H1 (cell line): ENCODE data around the gene TXNDC11. TPM values are rescaled to one million over a fixed set of nuclear protein-coding genes. Genes with fewer than 3 reads are reported as not detected.

Experiments used
- CTCF ChIA-PET: fragments of 300-600 bp; sonication (Branson Sonifier 250); formaldehyde crosslinking; loops from one replicate; lab custom pipeline; 2021; ENCODE audit not compliant: partially characterized antibody; lab: Charles Lee
- POLR2A ChIA-PET: fragments of 300-600 bp; sonication (Branson Sonifier 250); formaldehyde crosslinking; loops from one replicate; lab custom pipeline; 2021; ENCODE audit warnings: inconsistent platforms; ENCODE audit not compliant: partially characterized antibody; lab: Charles Lee
- DNase-seq, 2 experiments: peaks; one replicate each; pipeline versions ENCODE4 v3.0.0 to v3.0.0-alpha.2; 2010 to 2022; ENCODE audit warnings: low spot score in 2 of 2, low read depth in 1 of 2, mixed read lengths in 1 of 2
- FAIRE-seq: peaks from 2 replicates; lab custom pipeline; 2011; peaks lifted over from hg19 to GRCh38; lab: Jason Lieb, UNC
- H2AFZ ChIP-seq: 2 replicates; pipeline ENCODE4 v1.8.1; 2012; ENCODE audit warnings: low read length, inconsistent platforms
- H2AK5ac ChIP-seq: 2 replicates; pipeline ENCODE4 v1.6.1; 2013; ENCODE audit warnings: low read depth, low read length
- H2BK120ac ChIP-seq: replicated peaks from 2 replicates; pipeline ENCODE3; 2013; ENCODE audit warnings: low read depth, low read length, inconsistent platforms
- H2BK12ac ChIP-seq: 2 replicates; pipeline ENCODE4 v1.6.1; 2013; ENCODE audit warnings: low read depth, low read length
- H2BK15ac ChIP-seq: 2 replicates; pipeline ENCODE4 v1.6.1; 2013; ENCODE audit warnings: low read length
- H2BK20ac ChIP-seq: 2 replicates; pipeline ENCODE4 v1.6.1; 2013; ENCODE audit warnings: low read length
- H2BK5ac ChIP-seq: 2 replicates; pipeline ENCODE4 v1.6.1; 2013; ENCODE audit warnings: low read depth, low read length
- H3K14ac ChIP-seq: 2 replicates; pipeline ENCODE4 v1.6.1; 2013; ENCODE audit warnings: inconsistent platforms; ENCODE audit not compliant: insufficient read length
- H3K18ac ChIP-seq: 2 replicates; pipeline ENCODE4 v1.6.1; 2013; ENCODE audit warnings: low read length; ENCODE audit errors: extremely low read depth
- H3K23ac ChIP-seq: 2 replicates; pipeline ENCODE4 v1.6.1; 2013; ENCODE audit warnings: inconsistent platforms; ENCODE audit not compliant: insufficient read length
- H3K23me2 ChIP-seq: 2 replicates; pipeline ENCODE4 v1.6.1; 2013; ENCODE audit warnings: low read depth, low read length
- H3K27ac ChIP-seq: 2 replicates; pipeline ENCODE4 v1.6.1; 2011; ENCODE audit warnings: low read depth, low read length, inconsistent platforms
- H3K27me3 ChIP-seq, 4 experiments: replicated peaks in 1 of 4; 1 replicate in 1 of 4; 2 replicates in 3 of 4; pipeline versions ENCODE4 v1.6.1 to v1.8.1; 2011 to 2013; ENCODE audit warnings: low read length in 3 of 4, mild to moderate bottlenecking in 3 of 4, inconsistent platforms in 2 of 4, mixed read lengths in 2 of 4, moderate library complexity in 1 of 4; ENCODE audit not compliant: control insufficient read depth in 3 of 4, insufficient read depth in 3 of 4; ENCODE audit errors: extremely low read depth in 1 of 4
- H3K36me3 ChIP-seq, 4 experiments: 2 replicates each; pipeline versions ENCODE4 v1.6.1 to v1.8.1; 2011 to 2013; ENCODE audit warnings: mild to moderate bottlenecking in 4 of 4, low read length in 3 of 4, moderate library complexity in 2 of 4, control low read depth in 1 of 4, inconsistent platforms in 1 of 4; ENCODE audit not compliant: insufficient read depth in 4 of 4, control insufficient read depth in 2 of 4
- H3K4ac ChIP-seq: replicated peaks from 2 replicates; pipeline ENCODE3; 2013; ENCODE audit warnings: low read length, low read depth, mixed read lengths, inconsistent platforms; ENCODE audit not compliant: insufficient read length
- H3K4me1 ChIP-seq, 4 experiments: replicated peaks in 1 of 4; 1 replicate in 1 of 4; 2 replicates in 3 of 4; pipeline versions ENCODE4 v1.6.1 to v1.8.1; 2011 to 2013; ENCODE audit warnings: low read length in 3 of 4, inconsistent platforms in 2 of 4, mixed read lengths in 1 of 4; ENCODE audit not compliant: insufficient read depth in 4 of 4, control insufficient read depth in 3 of 4
- H3K4me2 ChIP-seq, 2 experiments: 2 replicates each; pipeline versions ENCODE4 v1.6.1 to v1.8.1; 2011 to 2013; ENCODE audit warnings: low read depth in 2 of 2, low read length in 2 of 2, control low read depth in 1 of 2, inconsistent platforms in 1 of 2, mild to moderate bottlenecking in 1 of 2; ENCODE audit not compliant: insufficient read depth in 1 of 2
- H3K4me3 ChIP-seq, 4 experiments: fragments of 200-600, 300-600 bp in 1 of 4; sonication (generic), shearing (Covaris generic), sonication (Bioruptor Twin) in 1 of 4; 2 replicates each; pipeline versions ENCODE4 v1.5.1 to v1.8.1; 2011 to 2016; ENCODE audit warnings: low read length in 4 of 4, low read depth in 3 of 4, control low read depth in 2 of 4, inconsistent platforms in 2 of 4, mild to moderate bottlenecking in 2 of 4, mixed read lengths in 1 of 4, moderate library complexity in 1 of 4; ENCODE audit not compliant: insufficient read depth in 2 of 4; ENCODE audit errors: extremely low read depth in 1 of 4
- H3K56ac ChIP-seq: replicated peaks from 2 replicates; pipeline ENCODE3; 2013; ENCODE audit warnings: low read depth, mild to moderate bottlenecking, mixed read lengths, low read length, inconsistent platforms; ENCODE audit not compliant: insufficient read length
- H3K79me1 ChIP-seq: 2 replicates; pipeline ENCODE4 v1.6.1; 2013; ENCODE audit warnings: low read depth, low read length, control low read depth
- H3K79me2 ChIP-seq, 2 experiments: 2 replicates each; pipeline versions ENCODE4 v1.6.1 to v1.8.1; 2012 to 2013; ENCODE audit warnings: low read length in 2 of 2, mild to moderate bottlenecking in 2 of 2, inconsistent platforms in 1 of 2; ENCODE audit not compliant: insufficient read depth in 2 of 2, control insufficient read depth in 1 of 2
- H3K9ac ChIP-seq, 4 experiments: replicated peaks in 1 of 4; 1 replicate in 1 of 4; 2 replicates in 3 of 4; pipeline versions ENCODE4 v1.6.1 to v1.8.1; 2011 to 2013; ENCODE audit warnings: low read depth in 3 of 4, low read length in 3 of 4, control low read depth in 2 of 4, mild to moderate bottlenecking in 2 of 4, moderate library complexity in 2 of 4, inconsistent platforms in 1 of 4; ENCODE audit errors: extremely low read depth in 1 of 4
- H3K9me3 ChIP-seq, 2 experiments: 2 replicates each; pipeline versions ENCODE4 v1.6.1 to v1.8.1; 2012 to 2013; ENCODE audit warnings: mild to moderate bottlenecking in 2 of 2, moderate library complexity in 2 of 2, control low read depth in 1 of 2, inconsistent platforms in 1 of 2, low read depth in 1 of 2, low read length in 1 of 2, mixed read lengths in 1 of 2; ENCODE audit not compliant: insufficient read depth in 2 of 2
- H4K20me1 ChIP-seq, 2 experiments: replicated peaks in 1 of 2; 2 replicates each; pipeline versions ENCODE3 to v1.8.1; 2011 to 2013; ENCODE audit warnings: inconsistent platforms in 2 of 2, low read length in 2 of 2, mild to moderate bottlenecking in 1 of 2; ENCODE audit not compliant: insufficient read depth in 2 of 2, control insufficient read depth in 1 of 2
- H4K5ac ChIP-seq: 2 replicates; pipeline ENCODE4 v1.6.1; 2013; ENCODE audit warnings: low read length, low read depth, mixed read lengths, inconsistent platforms; ENCODE audit not compliant: insufficient read length
- H4K8ac ChIP-seq: 2 replicates; pipeline ENCODE4 v1.8.0; 2013; ENCODE audit warnings: mild to moderate bottlenecking, moderate library complexity, low read length, inconsistent platforms; ENCODE audit not compliant: insufficient read depth; ENCODE audit errors: extremely low read depth
- H4K91ac ChIP-seq: replicated peaks from 2 replicates; pipeline ENCODE3; 2013; ENCODE audit warnings: low read length, mixed read lengths, inconsistent platforms; ENCODE audit not compliant: insufficient read length
- CBX5 ChIP-seq: fragments of 300-800, 300-1000 bp; sonication (generic); IDR thresholded peaks from 2 replicates; pipeline ENCODE4 v1.7.1; 2016; ENCODE audit warnings: antibody characterized with exemption, low read length, low read depth
- CEBPB ChIP-seq: IDR thresholded peaks from 2 replicates; pipeline ENCODE4 v1.6.1; 2012; ENCODE audit warnings: low read depth, low read length
- CHD1 ChIP-seq: IDR thresholded peaks from 2 replicates; pipeline ENCODE4 v1.6.1; 2012; ENCODE audit warnings: low read depth, low read length, improper control_type of control experiment
- GTF2F1 ChIP-seq: IDR thresholded peaks from 2 replicates; pipeline ENCODE4 v1.6.1; 2012; ENCODE audit warnings: low read depth, low read length, improper control_type of control experiment, borderline replicate concordance
- JUN ChIP-seq: IDR thresholded peaks from 2 replicates; pipeline ENCODE4 v1.6.1; 2011; ENCODE audit warnings: low read depth, mild to moderate bottlenecking, improper control_type of control experiment, low read length
- JUND ChIP-seq: IDR thresholded peaks from 2 replicates; pipeline ENCODE4 v1.6.1; 2011; ENCODE audit warnings: mild to moderate bottlenecking, improper control_type of control experiment, low read length
- KDM1A ChIP-seq: fragments of 200-600, 300-600 bp; sonication (generic); IDR thresholded peaks from 2 replicates; pipeline ENCODE4 v1.7.1; 2016; ENCODE audit warnings: mild to moderate bottlenecking, low read length, borderline replicate concordance
- SIRT6 ChIP-seq: IDR thresholded peaks from one replicate; pipeline ENCODE4 v1.7.1; 2012; ENCODE audit warnings: low read length, inconsistent platforms
- SP4 ChIP-seq: IDR thresholded peaks from 2 replicates; pipeline ENCODE4 v1.6.1; 2012; ENCODE audit warnings: low read length, inconsistent platforms
- WGBS, 2 experiments: shearing (Covaris generic) in 1 of 2; methylation state at CpG; one replicate each; pipeline versions ENCODE4 v1.1.6 to v1.1.7; 2013 to 2015; ENCODE audit warnings: low lambda C conversion rate in 2 of 2, mixed read lengths in 2 of 2, inconsistent platforms in 1 of 2, low coverage in 1 of 2, missing lambda C conversion rate in 1 of 2; ENCODE audit not compliant: insufficient replicate concordance in 2 of 2, insufficient coverage in 1 of 2, insufficient read length in 1 of 2; ENCODE audit errors: extremely low coverage in 1 of 2, missing lambda C conversion rate in 1 of 2; 5-methylcytosine and 5-hydroxymethylcytosine counted together
- polyA plus RNA-seq, 7 experiments: library from polyadenylated mRNA; depleted of rRNA in 3 of 7; stranded (reverse) in 5 of 7; unstranded in 2 of 7; fragments of >200 nt in 5 of 7; fragments of 200-250 nt in 2 of 7; gene quantifications; 1 replicate in 5 of 7; 2 replicates in 1 of 7; 4 replicates in 1 of 7; pipeline versions ENCODE4 v1.2.1 to v1.2.3, GENCODE V29; 2011 to 2013; ENCODE audit warnings: missing spikeins in 2 of 7, mixed read lengths in 2 of 7
- total RNA-seq: library from RNA; stranded (reverse); fragmentation: NEBNext Ultra II Directional; extraction: Animal tissue kit (Norgen Biotek cat#: 25700); gene quantifications from 2 replicates; pipeline ENCODE4 v1.2.1, GENCODE V29; 2021
- TF ChIP-seq, protein P1 (sequence below): IDR thresholded peaks from 2 replicates; pipeline ENCODE4 v1.6.1; 2012; ENCODE audit warnings: inconsistent platforms
- TF ChIP-seq, protein P2 (sequence below), 3 experiments: IDR thresholded peaks; 1 replicate in 2 of 3; 2 replicates in 1 of 3; pipeline versions ENCODE4 v1.5.1 to v1.6.1; 2011; ENCODE audit warnings: low read length in 3 of 3, mild to moderate bottlenecking in 3 of 3, inconsistent platforms in 2 of 3, low read depth in 1 of 3, moderate library complexity in 1 of 3; ENCODE audit not compliant: insufficient read depth in 1 of 3; ENCODE audit errors: control extremely low read depth in 1 of 3

The TXNDC11 gene
- total and polyA plus RNA-seq, 2 of the 8 experiments (the other 6 are each of a cell fraction or from before 2014, with no cell fraction given) = 13.5 to 13.8 TPM

DNA sequence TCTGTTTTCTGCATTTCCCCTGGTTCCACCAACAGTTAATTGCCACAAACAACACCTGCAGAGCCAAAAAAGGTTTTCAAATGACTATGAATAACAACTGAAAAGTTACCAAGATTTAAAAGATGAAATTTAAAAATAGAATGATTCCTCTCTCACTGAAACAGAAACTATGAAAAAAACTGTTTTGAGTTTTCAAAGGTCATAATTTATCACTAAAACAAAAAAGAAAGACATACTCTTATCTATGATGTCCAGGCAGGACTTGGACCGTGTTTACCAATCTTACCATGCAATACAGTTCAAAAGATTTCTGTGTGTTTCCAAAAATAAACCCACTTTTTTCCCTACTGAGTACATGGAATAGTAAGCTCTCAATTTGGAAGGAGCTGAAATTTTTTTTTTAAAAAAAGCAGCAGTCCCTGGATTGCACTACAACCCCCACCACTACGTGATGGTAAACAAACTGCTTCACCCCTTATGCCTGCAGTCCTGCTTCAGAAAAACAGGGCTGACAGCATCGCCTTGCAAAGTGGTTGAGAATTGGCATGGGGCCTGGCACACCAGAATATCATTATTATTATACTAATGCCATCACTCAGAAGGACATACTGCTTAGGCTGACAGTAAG lies 8.5 kb downstream of the TXNDC11 start:
- Histone ChIP-seq H3K14ac (no peak overlapping the region), H3K79me2 (peaks cover 0 to 13% of the 10 kb centered on the region in 2 experiments; a peak in 2 of 4 replicates)
- CTCF ChIA-PET = interaction anchor here (0.7 to 1.2 kb wide), 2 partner anchors 14 to 17 kb away, joined by 3 read pairs; no protein-coding TSS in a partner anchor
- TF ChIP-seq JUN = no peak
- TF ChIP-seq CEBPB = no peak
- no peak for TF ChIP-seq CHD1
- TF ChIP-seq GTF2F1 = no peak
- TF ChIP-seq SIRT6 = no peak
- no peak for TF ChIP-seq SP4
- TF ChIP-seq KDM1A = no peak
- TF ChIP-seq CBX5 = no peak
- TF ChIP-seq, protein P1, sequence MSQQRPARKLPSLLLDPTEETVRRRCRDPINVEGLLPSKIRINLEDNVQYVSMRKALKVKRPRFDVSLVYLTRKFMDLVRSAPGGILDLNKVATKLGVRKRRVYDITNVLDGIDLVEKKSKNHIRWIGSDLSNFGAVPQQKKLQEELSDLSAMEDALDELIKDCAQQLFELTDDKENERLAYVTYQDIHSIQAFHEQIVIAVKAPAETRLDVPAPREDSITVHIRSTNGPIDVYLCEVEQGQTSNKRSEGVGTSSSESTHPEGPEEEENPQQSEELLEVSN = no peak
- TF ChIP-seq, protein P2, sequence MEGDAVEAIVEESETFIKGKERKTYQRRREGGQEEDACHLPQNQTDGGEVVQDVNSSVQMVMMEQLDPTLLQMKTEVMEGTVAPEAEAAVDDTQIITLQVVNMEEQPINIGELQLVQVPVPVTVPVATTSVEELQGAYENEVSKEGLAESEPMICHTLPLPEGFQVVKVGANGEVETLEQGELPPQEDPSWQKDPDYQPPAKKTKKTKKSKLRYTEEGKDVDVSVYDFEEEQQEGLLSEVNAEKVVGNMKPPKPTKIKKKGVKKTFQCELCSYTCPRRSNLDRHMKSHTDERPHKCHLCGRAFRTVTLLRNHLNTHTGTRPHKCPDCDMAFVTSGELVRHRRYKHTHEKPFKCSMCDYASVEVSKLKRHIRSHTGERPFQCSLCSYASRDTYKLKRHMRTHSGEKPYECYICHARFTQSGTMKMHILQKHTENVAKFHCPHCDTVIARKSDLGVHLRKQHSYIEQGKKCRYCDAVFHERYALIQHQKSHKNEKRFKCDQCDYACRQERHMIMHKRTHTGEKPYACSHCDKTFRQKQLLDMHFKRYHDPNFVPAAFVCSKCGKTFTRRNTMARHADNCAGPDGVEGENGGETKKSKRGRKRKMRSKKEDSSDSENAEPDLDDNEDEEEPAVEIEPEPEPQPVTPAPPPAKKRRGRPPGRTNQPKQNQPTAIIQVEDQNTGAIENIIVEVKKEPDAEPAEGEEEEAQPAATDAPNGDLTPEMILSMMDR (IDR thresholded peaks at IDR 0.05; ENCODE audit: control extremely low read depth in 1 of 3, insufficient read depth in 1 of 3, low read depth in 1 of 3, low read length in 3 of 3) = no peak
- no peak for TF ChIP-seq JUND

More for the DNA sequence above, 8.5 kb downstream of the TXNDC11 start:
- 94% methylated on average over 3 of the region's 3 CpGs; no CpG with 5 or more reads in 1 of the 2 experiments for WGBS, 2 experiments
- no peaks in the 10 kb centered on the region for H4K20me1 ChIP-seq
- no peak overlapping the region for H3K9ac ChIP-seq
- POLR2A ChIA-PET = interaction anchor here (1.0 kb wide), 1 partner anchor 12 kb away, joined by 3 read pairs; no protein-coding TSS in a partner anchor
- H3K56ac ChIP-seq = no peak overlapping the region
- no peak overlapping the region for H3K4me3 ChIP-seq
- no peaks in the 10 kb centered on the region for H3K23me2 ChIP-seq
- H3K36me3 ChIP-seq = peaks cover 0 to 21% (median 15%) of the 10 kb centered on the region in 4 experiments; a peak in 6 of 8 replicates
- FAIRE-seq (no peak), DNase-seq (no peak)
- no peak overlapping the region for H2BK20ac ChIP-seq
- no peak overlapping the region for H2BK120ac ChIP-seq
- no peaks in the 10 kb centered on the region for H3K27me3 ChIP-seq
- H3K4ac ChIP-seq = no peak overlapping the region
- H3K4me1 ChIP-seq = no peaks in the 10 kb centered on the region
- no peak overlapping the region for H2AK5ac ChIP-seq
- H3K18ac ChIP-seq = no peak overlapping the region
- H3K9me3 ChIP-seq = no peaks in the 10 kb centered on the region
- no peak overlapping the region for H2BK15ac ChIP-seq
- H2BK5ac ChIP-seq = no peak overlapping the region
- H4K91ac ChIP-seq = no peak overlapping the region
- H4K8ac ChIP-seq = no peak overlapping the region
- no peaks in the 10 kb centered on the region; the same call in 1 of the 2 replicates for H3K79me1 ChIP-seq
- H2BK12ac ChIP-seq = no peak overlapping the region
- no peak overlapping the region for H3K4me2 ChIP-seq
- H2AFZ ChIP-seq = no peak overlapping the region
- no peak overlapping the region for H4K5ac ChIP-seq
- no peak overlapping the region for H3K27ac ChIP-seq
- no peak overlapping the region for H3K23ac ChIP-seq
